ENCODE data around the gene GNAO1.

The GNAO1 gene

GRCh38 chr16:56241596-56241995, 50.3 kb downstream of the GNAO1 start:
- no peak for DNase-seq

GRCh38 chr16:56242740-56243139, 51.5 kb downstream of the GNAO1 start:
- DNase-seq: no peak

- no peak for DNase-seq
Measured at GRCh38 chr16:56244612-56245011, 53.3 kb downstream of the GNAO1 start.

- no peak for DNase-seq
Measured at GRCh38 chr16:56245197-56245596, 53.9 kb downstream of the GNAO1 start.

DNA sequence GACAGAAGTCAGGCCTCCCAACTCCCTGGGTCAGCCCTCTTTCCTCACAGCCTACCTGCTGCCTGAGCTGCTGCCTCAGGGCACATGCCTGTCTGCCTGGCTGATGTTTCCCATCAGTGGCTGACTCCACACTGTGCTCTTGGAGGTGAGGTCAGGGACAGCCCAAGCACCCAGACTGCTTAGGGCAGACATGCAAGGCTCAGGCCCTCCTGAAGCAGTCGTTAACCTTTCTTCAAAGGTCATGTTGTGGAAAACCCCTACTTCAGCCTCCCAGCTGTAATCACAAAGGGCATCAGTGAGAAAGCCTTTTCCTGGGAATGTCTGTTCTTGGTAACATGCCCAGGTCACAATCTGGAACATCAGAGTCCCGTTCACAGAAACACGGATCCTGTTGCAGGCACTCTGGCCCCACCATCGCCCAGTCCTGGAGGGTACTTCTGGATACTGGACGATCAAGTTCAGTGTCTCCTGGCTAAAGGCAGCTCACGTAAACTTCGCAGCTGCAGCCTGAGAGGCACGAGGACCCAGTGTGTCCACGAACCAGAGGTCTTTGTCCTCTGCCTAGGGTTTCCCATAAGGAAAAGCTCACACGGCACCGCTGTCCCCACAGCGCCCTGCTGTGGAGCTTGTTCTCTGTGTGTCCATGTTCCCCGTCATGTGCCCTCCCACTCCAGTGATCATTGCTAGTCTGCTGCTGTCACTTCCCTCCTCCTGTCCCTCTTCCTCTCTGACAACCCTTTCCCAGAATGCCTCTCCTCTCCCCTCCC, 54.9 kb downstream of the GNAO1 start:
- DNase-seq: no peak

- no peak for DNase-seq
Measured at GRCh38 chr16:56247018-56247417, 55.7 kb downstream of the GNAO1 start.

GRCh38 chr16:56247808-56248207, 56.5 kb downstream of the GNAO1 start:
- DNase-seq: no peak

DNA sequence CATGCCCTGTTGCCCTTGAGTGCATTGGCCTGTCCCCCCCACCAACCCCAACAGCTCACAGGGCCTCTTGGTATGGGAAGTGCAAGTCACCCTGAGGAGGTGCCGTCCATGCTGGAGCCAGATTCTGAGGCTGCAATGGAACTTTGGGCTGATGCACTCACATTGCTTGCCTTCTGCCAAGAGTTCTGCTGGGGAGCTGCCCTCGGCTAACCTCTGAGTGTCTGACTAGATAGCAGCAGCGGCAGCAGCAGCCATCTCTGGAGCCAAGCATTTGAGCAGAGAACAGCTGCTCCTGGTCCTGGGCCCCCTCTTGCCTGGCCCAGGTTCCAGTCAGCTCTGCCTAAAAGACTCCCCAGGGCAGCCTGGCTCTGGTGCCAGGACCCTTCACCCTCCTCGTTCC, 61.5 kb downstream of the GNAO1 start:
- no peak for DNase-seq

DNA sequence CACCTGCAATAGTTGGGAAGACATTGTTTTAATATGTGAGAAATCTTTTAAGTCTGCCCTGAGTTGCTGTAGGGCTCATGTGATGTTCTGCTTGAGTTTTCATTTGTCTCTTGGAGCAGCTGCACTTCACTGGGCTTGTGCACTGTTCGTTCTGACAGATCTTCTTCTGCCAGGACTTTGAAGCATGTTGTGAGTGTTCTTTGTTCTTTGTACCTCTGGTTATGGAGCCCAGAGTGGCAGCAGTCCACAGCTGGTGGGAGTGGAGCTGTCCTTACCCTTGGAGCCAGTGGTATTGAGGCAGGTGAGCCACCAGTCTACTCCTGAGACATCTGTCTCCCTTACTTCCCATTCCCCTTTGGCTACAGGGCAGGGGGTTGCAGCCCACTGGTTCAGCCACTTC, 64.6 kb downstream of the GNAO1 start:
- no peak for DNase-seq

- no peak for DNase-seq
Measured at GRCh38 chr16:56257239-56257638, 66.0 kb downstream of the GNAO1 start.

- no peak for DNase-seq
Measured at GRCh38 chr16:56257666-56258342, 66.5 kb downstream of the GNAO1 start.

- DNase-seq: no peak
Measured at GRCh38 chr16:56258508-56259424, 67.5 kb downstream of the GNAO1 start.

DNA sequence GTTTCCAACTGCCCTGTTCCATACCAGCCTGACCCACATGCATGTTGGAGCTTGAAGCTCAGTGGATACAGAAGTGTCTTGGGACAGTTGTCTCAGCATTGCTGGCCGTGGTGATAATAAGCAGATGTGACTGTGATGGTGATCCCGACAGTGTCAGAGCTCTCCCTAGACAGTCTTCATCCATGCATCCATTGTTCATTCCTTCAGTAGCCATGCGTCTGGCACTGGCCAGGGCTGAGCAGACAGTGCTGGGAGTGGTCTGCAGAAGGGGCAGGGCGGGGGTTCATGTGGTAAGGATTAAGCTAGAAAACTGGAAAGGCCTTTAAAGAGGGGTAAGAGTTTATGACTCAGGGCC, 68.1 kb downstream of the GNAO1 start:
- DNase-seq: no peak

GRCh38 chr16:56260378-56261160, 69.3 kb downstream of the GNAO1 start:
- DNase-seq: no peak

DNA sequence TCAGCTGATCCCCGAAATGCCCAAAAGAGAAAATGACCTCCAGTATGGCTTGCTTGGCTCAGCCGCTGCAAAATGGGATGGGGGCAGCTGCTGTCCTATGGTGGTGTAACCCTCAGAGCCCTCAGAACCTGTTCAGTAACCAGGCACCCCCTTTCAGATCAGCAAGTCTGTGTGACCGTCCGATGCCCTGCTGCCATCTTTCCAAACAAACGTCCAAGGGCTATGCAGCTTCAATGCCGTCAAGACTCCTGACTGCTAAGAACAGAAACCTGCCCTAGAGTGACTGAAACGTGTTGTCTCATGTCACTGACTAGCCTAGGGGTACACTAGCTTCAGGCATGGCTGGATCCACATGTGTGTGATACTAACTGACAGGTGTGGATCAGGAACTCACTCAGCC, 70.4 kb downstream of the GNAO1 start:
- DNase-seq: no peak

GRCh38 chr16:56262148-56262547, 70.9 kb downstream of the GNAO1 start:
- no peak for DNase-seq

GRCh38 chr16:56262551-56263245, 71.4 kb downstream of the GNAO1 start:
- DNase-seq: peak; percentile 32

GRCh38 chr16:56263711-56264608, 72.7 kb downstream of the GNAO1 start:
- no peak for DNase-seq

DNA sequence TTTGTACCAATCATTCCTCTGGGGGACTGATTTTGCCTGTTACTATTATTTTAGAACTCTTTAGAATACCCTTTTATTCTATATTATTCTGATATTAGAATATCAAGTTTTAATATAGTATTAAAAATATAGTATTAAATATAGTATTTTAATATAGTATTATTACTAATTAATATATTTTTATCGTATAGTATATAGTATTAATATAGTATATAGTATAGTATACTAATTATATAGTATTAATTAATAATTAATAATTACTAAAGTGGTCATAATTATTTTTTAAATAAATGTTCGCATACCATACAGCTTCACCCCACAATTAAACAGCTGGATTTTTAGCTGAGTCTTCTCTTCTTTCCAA, 73.3 kb downstream of the GNAO1 start:
- DNase-seq: no peak

DNA sequence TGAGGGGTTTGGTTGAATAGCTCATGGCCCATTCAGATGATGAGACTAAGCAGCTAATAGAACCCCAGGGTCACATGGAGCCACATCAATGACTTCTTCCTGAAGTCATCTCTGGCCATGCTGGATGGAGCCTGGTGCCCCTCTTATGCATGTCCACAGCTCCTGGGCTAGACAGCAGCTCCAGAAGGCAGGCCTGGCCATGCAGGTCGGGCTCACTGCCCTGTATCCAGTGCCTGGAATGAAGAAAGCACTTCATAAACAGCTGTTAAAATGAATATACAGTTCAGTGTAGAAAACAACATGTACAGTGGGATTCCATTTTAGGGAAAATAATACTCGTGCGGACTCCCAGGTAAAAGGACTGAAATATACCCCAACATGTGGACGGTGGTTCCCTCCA, 73.9 kb downstream of the GNAO1 start:
- DNase-seq: no peak

DNA sequence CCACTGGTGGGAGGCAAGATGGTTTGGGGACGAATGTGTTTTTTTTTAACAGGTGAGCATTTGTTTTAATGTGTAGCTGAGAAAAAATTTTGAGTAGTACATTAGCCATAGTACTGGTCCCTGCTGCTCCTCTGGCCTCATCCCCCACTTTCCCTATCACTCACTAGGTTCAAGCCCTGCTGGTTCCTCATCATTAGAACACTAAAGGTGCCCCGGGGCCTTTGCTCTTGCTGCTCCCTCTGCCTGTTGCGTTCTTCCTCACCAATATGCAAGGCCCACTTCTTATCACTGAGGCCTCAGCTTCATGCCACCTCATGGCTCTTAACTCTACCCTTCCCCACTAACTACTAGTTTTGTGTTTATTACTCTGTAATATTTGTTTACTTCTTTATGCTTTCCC, 74.5 kb downstream of the GNAO1 start:
- no peak for DNase-seq

Data from KG1 (cell line).